ENCODE results near the gene CPA4. TPM values are rescaled to one million over a fixed set of nuclear protein-coding genes. Genes with fewer than 3 reads are reported as not detected.
"Not testable (repeated sequence)": the region's sequence is repeated elsewhere in the genome, so short reads cannot be mapped to it uniquely, and the experiment has no call there.

Gene CPA4
- polyA plus RNA-seq, 12 donors = 1.1 to 10.0 (median 2.1) TPM; not detected in 2

GRCh38 chr7:130299866-130300265 lies 6.9 kb downstream of the CPA4 start:
- peak; percentile 36 for DNase-seq

DNA sequence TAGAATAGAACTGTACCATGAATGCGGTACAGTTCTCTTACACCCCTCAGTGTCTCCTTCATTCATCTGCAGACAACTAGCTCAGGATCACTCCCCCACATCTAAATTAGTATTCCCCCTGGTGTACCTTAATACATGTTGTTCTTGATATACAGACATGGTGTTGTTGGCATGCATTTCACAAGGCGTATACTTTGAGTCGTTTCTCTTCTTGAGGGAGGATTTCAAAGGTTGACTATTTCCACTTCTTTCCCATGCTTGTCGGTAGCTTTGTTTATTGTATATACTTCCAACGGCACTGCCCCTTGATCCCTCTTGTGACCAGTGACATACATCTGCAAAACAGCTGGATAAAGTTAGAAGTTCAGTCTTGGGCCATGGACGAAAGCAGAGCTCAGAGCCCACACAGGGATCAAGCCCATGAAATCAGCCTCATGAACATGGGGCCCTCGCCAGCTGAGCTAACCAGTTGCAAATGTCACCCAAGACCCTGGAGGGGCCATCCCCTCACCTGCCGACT lies 8.6 kb downstream of the CPA4 start:
- DNase-seq = no peak

DNA sequence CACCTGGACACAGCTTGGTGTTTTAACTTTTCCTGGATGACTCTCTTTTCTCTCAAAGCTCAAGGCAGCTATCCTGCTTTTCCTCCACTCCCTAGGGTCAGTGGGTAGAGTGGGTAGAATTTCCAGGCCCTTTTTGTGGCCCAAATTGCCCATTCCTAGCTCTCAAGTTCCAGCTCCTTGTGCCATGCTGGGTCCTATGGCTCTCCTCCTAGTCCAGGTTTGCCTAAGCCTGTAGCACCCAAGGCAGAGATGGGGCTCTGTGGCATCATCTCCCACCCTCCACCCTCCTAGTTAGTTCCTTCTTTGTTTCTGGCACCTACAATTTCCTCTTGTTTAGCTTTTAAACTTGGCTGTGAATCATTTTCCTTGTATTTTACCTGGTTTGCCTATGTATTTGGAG lies 9.7 kb downstream of the CPA4 start:
- no peak for DNase-seq

- DNase-seq = no peak
Observed at GRCh38 chr7:130303127-130303526, 10.2 kb downstream of the CPA4 start.

DNA sequence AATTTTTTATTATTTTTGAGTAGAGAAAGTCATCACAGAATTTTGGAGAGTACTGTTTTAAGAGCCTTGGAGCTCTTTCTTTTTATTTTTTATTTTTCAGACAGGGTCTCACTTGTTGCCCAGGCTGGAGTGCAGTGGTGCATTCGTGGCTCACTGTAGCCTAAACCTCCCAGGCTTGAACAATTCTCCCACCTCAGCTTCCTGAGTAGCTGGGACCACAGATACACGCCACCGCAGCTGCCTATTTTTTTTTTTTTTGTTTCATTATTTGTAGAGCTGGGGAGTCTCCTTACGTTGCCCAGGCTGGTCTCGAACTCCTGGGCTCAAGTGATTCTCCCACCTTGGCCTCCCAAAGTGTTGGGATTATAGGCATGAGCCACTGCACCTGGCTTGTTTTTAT lies 10.6 kb downstream of the CPA4 start:
- no peak for DNase-seq

GRCh38 chr7:130303982-130304381 lies 11.0 kb downstream of the CPA4 start:
- no peak for DNase-seq

- DNase-seq = no peak
Observed at GRCh38 chr7:130304878-130305277, 11.9 kb downstream of the CPA4 start.

- DNase-seq = no peak
Observed at GRCh38 chr7:130305433-130306042, 12.6 kb downstream of the CPA4 start.

DNA sequence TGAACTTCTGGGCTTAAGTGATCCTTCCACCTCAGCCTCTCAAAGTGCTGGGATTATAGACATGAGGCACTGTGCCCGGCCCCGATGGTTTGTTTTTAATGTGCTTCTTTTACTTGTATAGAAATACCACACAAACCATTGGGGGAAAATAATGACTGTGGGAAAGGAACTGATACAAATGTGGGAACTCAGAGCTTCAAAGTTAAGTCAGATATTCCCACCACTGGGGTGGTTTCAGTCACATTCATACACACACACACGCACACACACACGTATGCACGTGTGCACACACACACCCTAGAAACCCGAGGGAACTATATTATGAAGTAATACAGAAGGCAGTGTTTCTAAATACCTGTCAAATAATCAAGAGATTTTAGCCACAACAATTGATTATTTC lies 17.0 kb downstream of the CPA4 start:
- no peak for DNase-seq

DNA sequence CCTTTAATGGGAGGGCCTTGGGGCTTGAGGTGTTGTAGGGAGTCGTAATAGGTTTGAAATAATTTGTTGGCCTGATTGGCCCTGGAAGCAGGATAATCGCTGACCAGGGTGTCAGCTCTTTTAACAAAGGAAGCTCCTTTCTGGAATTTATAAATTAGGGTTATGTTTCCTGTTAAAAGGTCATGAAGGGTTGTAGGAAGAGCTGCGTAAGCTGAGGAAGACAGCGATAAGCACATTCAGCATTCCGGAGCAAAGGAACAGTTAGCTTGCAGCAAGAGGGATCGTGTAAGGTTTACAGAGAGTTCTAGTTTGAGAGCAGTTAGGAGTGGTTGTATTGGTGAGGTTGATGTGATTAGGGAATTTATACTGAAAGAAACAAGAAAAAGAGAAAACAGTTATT lies 21.3 kb downstream of the CPA4 start:
- DNase-seq = no peak

DNA sequence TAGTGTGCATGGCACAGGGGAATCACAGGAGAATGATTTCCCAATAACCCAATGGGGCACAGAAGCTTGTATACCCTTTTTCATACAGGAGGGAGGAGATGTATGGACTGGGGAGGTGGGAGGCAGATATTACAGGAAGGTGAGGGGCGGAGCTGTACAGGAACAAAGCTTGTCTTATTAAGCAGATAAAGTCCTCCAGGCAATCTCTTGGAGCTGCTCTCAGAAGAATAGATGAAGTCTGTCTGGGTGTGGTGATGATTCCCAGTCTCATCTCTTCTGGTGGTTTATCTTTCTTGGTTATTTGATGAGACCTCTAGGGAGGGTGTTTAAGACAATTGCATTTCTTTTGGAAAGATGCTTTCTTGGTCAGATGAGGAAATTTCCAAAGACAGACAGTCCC lies 26.6 kb downstream of the CPA4 start:
- DNase-seq = no peak

DNA sequence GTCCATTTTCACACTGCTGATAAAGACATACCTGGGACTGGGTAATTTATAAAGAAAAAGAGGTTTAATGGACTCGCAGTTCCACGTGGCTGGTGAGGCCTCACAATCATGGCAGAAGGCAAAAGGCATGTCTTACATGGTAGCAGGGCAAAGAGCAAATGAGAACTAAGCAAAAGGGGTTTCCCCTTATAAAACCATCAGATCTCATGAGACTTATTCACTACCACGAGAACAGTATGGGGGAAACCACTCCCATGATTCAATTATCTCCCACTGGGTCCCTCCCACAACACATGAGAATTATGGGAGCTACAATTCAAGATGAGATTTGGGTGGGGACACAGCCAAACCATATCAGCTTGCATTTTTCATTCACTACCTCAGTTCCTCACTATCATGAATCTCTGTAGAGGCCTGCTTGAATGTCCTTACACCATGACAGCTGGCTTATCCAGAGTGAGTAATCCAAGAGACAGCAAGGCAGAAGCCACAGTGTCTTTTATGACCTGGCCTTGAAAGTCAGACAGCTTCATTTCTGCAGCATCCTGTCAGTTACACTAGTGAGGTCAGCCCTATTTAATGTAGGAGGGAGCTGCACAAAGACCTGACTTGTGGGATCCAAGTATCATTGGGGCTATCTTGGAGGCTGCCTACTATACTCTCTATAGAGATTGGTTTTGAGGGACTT lies 28.7 kb downstream of the CPA4 start:
- DNase-seq = not testable (repeated sequence)

DNA sequence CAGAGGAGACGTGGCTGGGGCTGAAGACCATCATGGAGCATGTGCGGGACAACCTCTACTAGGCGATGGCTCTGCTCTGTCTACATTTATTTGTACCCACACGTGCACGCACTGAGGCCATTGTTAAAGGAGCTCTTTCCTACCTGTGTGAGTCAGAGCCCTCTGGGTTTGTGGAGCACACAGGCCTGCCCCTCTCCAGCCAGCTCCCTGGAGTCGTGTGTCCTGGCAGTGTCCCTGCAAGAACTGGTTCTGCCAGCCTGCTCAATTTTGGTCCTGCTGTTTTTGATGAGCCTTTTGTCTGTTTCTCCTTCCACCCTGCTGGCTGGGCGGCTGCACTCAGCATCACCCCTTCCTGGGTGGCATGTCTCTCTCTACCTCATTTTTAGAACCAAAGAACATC lies 29.7 kb downstream of the CPA4 start:
- DNase-seq = no peak

DNA sequence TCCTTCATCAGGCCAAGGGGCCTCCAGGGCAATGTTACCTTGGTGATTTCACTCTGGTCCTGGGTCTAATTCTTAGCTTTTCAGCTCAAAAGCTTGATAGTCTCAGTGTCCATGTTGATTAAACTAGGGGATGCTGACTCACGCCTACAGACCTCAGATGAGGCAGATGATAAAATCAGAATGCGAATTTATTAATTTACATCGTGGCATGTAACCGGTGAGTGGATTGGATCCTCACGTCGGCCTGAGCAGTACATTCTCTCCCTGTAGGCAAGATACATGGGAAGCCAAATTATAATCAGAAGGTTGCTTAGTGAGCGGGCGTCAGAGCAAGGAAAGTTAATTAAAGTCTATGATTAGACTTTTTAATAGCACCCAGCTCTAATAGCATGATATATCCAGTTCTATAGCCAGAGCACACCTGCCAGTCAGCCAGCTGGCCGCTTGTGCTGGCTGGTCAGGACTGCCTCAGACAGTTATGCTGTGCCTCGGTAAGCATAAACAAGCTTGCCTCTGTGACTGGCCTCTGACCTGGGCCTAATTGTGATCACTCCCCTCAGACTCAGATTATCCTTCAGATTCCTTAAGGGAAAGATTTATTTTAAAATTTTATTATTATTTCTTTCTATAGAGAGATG lies 31.5 kb downstream of the CPA4 start:
- DNase-seq = no peak

- DNase-seq = no peak
Observed at GRCh38 chr7:130329681-130330080, 36.7 kb downstream of the CPA4 start.

DNA sequence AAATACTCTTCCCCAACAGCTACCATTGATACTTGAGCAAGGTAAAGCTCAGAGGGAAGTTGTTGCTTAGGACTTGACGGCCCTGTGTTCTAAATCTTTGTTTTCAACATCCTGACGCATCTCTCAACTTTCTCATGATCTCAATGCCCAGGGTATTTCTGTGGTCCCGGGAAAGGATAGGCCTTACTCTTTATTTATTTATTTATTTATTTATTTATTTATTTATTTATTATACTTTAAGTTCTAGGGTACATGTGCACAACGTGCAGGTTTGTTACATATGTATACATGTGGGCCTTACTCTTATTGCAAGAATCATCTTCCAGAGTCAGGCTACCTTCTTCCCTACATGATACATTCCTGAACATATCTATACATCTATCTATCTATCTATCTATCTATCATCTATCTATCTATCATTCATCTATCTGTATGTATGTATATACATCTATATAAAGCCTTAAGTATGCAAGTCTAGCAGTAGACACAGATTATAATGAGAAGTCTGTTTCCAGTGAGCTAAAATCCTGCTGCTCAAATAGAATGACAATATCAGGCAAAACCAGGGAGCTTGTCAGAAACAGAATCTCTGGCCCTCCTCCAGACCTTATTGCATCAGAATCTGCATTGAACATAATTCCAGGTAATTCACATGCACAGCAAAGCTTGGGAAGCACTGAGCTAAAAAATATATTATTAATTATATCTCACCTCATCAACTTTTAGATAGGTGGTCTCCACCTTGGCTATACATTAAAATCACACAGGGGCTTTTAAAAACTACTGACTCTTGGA lies 39.5 kb downstream of the CPA4 start:
- no peak for DNase-seq

DNA sequence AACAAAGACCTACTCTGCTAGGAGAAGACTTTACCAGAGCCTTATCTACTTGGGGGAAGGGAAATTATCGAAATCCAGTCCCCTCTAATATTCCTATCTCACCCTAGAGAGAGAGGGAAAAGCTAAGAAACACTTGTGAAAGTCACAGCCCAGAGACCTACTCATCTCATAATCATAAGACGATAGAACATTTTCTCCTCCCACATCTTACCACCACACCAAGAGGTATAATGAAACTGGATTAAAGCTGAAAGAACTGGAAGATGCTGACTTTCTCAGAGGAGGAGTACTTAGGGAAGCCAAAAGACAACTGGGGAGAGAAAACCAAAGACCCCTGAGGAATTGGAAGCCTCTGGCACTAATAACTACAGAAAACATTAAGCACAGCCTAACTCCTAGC lies 40.9 kb downstream of the CPA4 start:
- no peak for DNase-seq

- peak; percentile 88 for DNase-seq
Observed at GRCh38 chr7:130334274-130334673, 41.3 kb downstream of the CPA4 start.

DNA sequence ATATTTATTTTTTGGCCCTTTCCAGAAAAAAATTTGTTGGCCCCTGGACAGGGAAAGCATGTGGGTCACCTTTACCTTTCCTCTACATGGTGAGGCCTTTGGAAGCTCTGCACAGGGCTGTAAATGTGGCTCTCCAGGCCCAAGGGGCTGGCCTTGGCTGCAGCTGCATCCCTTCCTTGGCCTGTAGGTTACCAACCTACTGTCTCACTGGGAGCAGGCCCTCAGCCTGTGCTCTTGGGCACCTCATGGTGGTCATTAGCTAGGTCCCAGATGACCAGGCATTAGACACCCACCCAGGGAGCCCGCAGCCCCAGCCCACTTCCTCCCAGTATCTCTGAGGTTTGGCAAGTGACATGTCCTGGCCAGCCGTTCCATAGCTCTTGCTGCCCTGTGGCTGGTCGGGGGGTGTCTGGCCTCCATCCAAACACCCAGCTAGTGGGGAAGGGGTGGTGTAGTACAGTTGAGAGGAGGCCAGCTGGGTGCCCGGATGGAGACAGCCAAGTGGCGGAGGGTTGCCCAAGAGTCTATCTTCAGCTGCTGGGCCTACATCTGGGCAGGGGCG lies 44.5 kb downstream of the CPA4 start:
- DNase-seq = no peak

GRCh38 chr7:130338233-130338632 lies 45.3 kb downstream of the CPA4 start:
- DNase-seq = no peak

DNA sequence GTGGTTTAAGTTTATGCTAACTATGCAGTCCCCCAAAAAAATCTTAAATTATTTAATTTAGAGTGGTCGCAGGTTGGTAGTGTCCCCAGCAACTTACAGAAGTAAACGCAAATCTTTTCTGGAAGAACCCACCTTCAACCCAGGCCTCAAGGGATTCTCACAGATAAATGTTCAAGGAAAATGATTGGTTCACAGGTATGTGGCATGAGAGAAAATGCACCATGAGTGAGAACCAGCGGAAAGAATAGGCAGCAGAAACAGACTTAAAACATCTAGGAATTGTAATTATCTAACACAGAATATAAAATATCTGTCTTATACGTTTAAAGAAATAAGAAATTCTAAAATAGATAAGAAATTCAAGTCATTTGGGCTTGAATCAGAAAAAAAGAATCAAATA lies 48.9 kb downstream of the CPA4 start:
- no peak for DNase-seq

Measured in muscle of arm (tissue), 12 donors.